ENCODE results near the gene AATK. TPM values are rescaled to one million over a fixed set of nuclear protein-coding genes. Genes with fewer than 3 reads are reported as not detected.

AATK gene
- total RNA-seq, 2 donors from 2014 or later = 29.1 to 42.2 TPM

- DNase-seq = no peak
- no peaks in the 10 kb centered on the region for H3K27me3 ChIP-seq
- TF ChIP-seq POLR2A (IDR thresholded peaks at IDR 0.05) = no peak
- no peaks in the 10 kb centered on the region for H3K4me1 ChIP-seq
- no peak overlapping the region for H3K27ac ChIP-seq
- intact Hi-C loops (cut with DNase I) = no loop called here
- ATAC-seq = no peak
- no peaks in the 10 kb centered on the region for H3K36me3 ChIP-seq (replicated peaks in 1 of 2; ENCODE audit: insufficient read depth in 1 of 2, low read depth in 2 of 2)
- WGBS, 2 donors = 90 to 93% methylated on average over 20 to 28 of the region's 28 CpGs
- no peak overlapping the region for H3K4me3 ChIP-seq
- H3K9me3 ChIP-seq = no peaks in the 10 kb centered on the region
These were observed 31.8 kb downstream of the AATK start for GRCh38 chr17:81134064-81134781.

- H3K4me3 ChIP-seq = no peak overlapping the region
- no peak for DNase-seq
- ATAC-seq = no peak
- H3K4me1 ChIP-seq = no peaks in the 10 kb centered on the region
- no peaks in the 10 kb centered on the region for H3K36me3 ChIP-seq (replicated peaks in 1 of 2; ENCODE audit: insufficient read depth in 1 of 2, low read depth in 2 of 2)
- no peaks in the 10 kb centered on the region for H3K9me3 ChIP-seq
- H3K27me3 ChIP-seq = no peaks in the 10 kb centered on the region
- intact Hi-C loops (cut with DNase I) = no loop called here
- no peak for TF ChIP-seq CTCF (IDR thresholded peaks at IDR 0.05)
- TF ChIP-seq POLR2A (IDR thresholded peaks at IDR 0.05) = no peak
- WGBS, 2 donors = 80% methylated on average over 1 to 15 of the region's 22 CpGs
- no peak overlapping the region for H3K27ac ChIP-seq
These were observed 33.0 kb downstream of the AATK start for GRCh38 chr17:81132770-81133723.

- peak in 2 of 4 donors; percentile 32 to 37 for DNase-seq
- Histone ChIP-seq H3K36me3 (replicated peaks in 1 of 2; ENCODE audit: insufficient read depth in 1 of 2, low read depth in 2 of 2) (no peaks in the 10 kb centered on the region), H3K27ac (no peak overlapping the region), H3K4me3 (no peak overlapping the region), H3K4me1 (no peaks in the 10 kb centered on the region), H3K9me3 (no peaks in the 10 kb centered on the region), H3K27me3 (no peaks in the 10 kb centered on the region)
- ATAC-seq = no peak
- TF ChIP-seq POLR2A (IDR thresholded peaks at IDR 0.05) = no peak
- no peak for TF ChIP-seq CTCF (IDR thresholded peaks at IDR 0.05)
- intact Hi-C loops (cut with DNase I) = no loop called here
- 59 to 76% methylated on average over 10 to 11 of the region's 11 CpGs for WGBS, 2 donors
These were observed 33.9 kb downstream of the AATK start for GRCh38 chr17:81132197-81132540.

GRCh38 chr17:81131486-81132196, 34.4 kb downstream of the AATK start:
- 71 to 92% methylated on average over 2 to 14 of the region's 14 CpGs for WGBS, 2 donors
- no peak for DNase-seq

More at GRCh38 chr17:81131486-81132196, 34.4 kb downstream of the AATK start:
- Histone ChIP-seq H3K9me3 (no peaks in the 10 kb centered on the region), H3K4me3 (no peak overlapping the region), H3K27ac (no peak overlapping the region), H3K27me3 (no peaks in the 10 kb centered on the region), H3K36me3 (replicated peaks in 1 of 2; ENCODE audit: insufficient read depth in 1 of 2, low read depth in 2 of 2) (no peaks in the 10 kb centered on the region), H3K4me1 (no peaks in the 10 kb centered on the region)
- no peak for ATAC-seq
- intact Hi-C loops (cut with DNase I) = no loop called here
- TF ChIP-seq CTCF (IDR thresholded peaks at IDR 0.05) (no peak), POLR2A (IDR thresholded peaks at IDR 0.05) (no peak)
